Tibial nerve (tissue), 3 donors: ENCODE results near the gene PTPRE.

Experiments
- POLR2A ChIP-seq, 2 donors: fragments of 450-650 bp; IDR thresholded peaks; one replicate each; pipeline ENCODE4 v1.6.1; 2017; ENCODE audit warnings: antibody characterized with exemption in 2 of 2, mild to moderate bottlenecking in 2 of 2, moderate library complexity in 2 of 2
- TF ChIP-seq, protein P1 (sequence below), 5 experiments: fragments of 200-600 bp in 3 of 5; fragments of 450-650 bp in 2 of 5; sonication (generic) in 3 of 5; IDR thresholded peaks; one replicate each; pipeline ENCODE4 v1.5.1; 2016 to 2019; ENCODE audit warnings: antibody characterized with exemption in 5 of 5, mild to moderate bottlenecking in 3 of 5, moderate library complexity in 2 of 5

- TF ChIP-seq POLR2A (IDR thresholded peaks at IDR 0.05), result no peak
- TF ChIP-seq, protein P1, sequence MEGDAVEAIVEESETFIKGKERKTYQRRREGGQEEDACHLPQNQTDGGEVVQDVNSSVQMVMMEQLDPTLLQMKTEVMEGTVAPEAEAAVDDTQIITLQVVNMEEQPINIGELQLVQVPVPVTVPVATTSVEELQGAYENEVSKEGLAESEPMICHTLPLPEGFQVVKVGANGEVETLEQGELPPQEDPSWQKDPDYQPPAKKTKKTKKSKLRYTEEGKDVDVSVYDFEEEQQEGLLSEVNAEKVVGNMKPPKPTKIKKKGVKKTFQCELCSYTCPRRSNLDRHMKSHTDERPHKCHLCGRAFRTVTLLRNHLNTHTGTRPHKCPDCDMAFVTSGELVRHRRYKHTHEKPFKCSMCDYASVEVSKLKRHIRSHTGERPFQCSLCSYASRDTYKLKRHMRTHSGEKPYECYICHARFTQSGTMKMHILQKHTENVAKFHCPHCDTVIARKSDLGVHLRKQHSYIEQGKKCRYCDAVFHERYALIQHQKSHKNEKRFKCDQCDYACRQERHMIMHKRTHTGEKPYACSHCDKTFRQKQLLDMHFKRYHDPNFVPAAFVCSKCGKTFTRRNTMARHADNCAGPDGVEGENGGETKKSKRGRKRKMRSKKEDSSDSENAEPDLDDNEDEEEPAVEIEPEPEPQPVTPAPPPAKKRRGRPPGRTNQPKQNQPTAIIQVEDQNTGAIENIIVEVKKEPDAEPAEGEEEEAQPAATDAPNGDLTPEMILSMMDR (IDR thresholded peaks at IDR 0.05), result no peak
Measured at GRCh38 chr10:127889605-127890195, 17.2 kb upstream of the PTPRE start.
